Mesenchymal stem cell (in vitro differentiated cells and primary cell): Measurements from ENCODE around the gene PGAP1.

Experiments used
- DNase-seq: peaks from one replicate; pipeline ENCODE4 v3.0.0-alpha.2; 2013
- H2AFZ ChIP-seq: one replicate; pipeline ENCODE4 v1.6.1; 2013; ENCODE audit warnings: low read depth, mild to moderate bottlenecking, control low read depth, inconsistent platforms, low read length, moderate library complexity
- H2AK5ac ChIP-seq: 2 replicates; pipeline ENCODE4 v1.6.1; 2013; ENCODE audit warnings: low read length, moderate library complexity, mild to moderate bottlenecking, inconsistent platforms; ENCODE audit not compliant: severe bottlenecking
- H2BK120ac ChIP-seq: one replicate; pipeline ENCODE4 v1.6.1; 2013; ENCODE audit warnings: low read depth, mild to moderate bottlenecking, inconsistent platforms, low read length, moderate library complexity
- H2BK12ac ChIP-seq, 2 experiments: one replicate each; pipeline ENCODE4 v1.6.1; 2013; ENCODE audit warnings: inconsistent platforms in 2 of 2, low read length in 2 of 2, mild to moderate bottlenecking in 2 of 2, moderate library complexity in 2 of 2, control low read depth in 1 of 2
- H2BK15ac ChIP-seq: one replicate; pipeline ENCODE4 v1.6.1; 2013; ENCODE audit warnings: mild to moderate bottlenecking, low read depth, inconsistent platforms; ENCODE audit not compliant: poor library complexity, severe bottlenecking
- H2BK5ac ChIP-seq: 2 replicates; pipeline ENCODE4 v1.6.1; 2013; ENCODE audit warnings: low read depth, mild to moderate bottlenecking, low read length, control low read depth, inconsistent platforms; ENCODE audit not compliant: poor library complexity, severe bottlenecking
- H3K14ac ChIP-seq, 2 experiments: one replicate each; pipeline ENCODE4 v1.6.1; 2013; ENCODE audit warnings: inconsistent platforms in 2 of 2, low read length in 2 of 2, control low read depth in 1 of 2, mild to moderate bottlenecking in 1 of 2, moderate library complexity in 1 of 2
- H3K18ac ChIP-seq, 2 experiments: one replicate each; pipeline ENCODE4 v1.6.1; 2013; ENCODE audit warnings: inconsistent platforms in 2 of 2, low read length in 2 of 2, control low read depth in 1 of 2, low read depth in 1 of 2, mild to moderate bottlenecking in 1 of 2
- H3K23ac ChIP-seq, 2 experiments: one replicate each; pipeline ENCODE4 v1.6.1; 2013; ENCODE audit warnings: inconsistent platforms in 2 of 2, low read length in 2 of 2, mild to moderate bottlenecking in 2 of 2, moderate library complexity in 2 of 2, control low read depth in 1 of 2
- H3K27ac ChIP-seq: 2 replicates; pipeline ENCODE4 v1.5.1; 2013; ENCODE audit warnings: mild to moderate bottlenecking, moderate library complexity, low read length, control low read depth, inconsistent platforms; ENCODE audit not compliant: poor library complexity, severe bottlenecking
- H3K27me3 ChIP-seq, 2 experiments: 2 replicates each; pipeline versions ENCODE4 v1.6.1 to v1.7.0; 2013; ENCODE audit warnings: low read length in 2 of 2, mild to moderate bottlenecking in 2 of 2, moderate library complexity in 2 of 2, control low read depth in 1 of 2, inconsistent platforms in 1 of 2; ENCODE audit not compliant: control insufficient read depth in 1 of 2, insufficient read depth in 1 of 2
- H3K36me3 ChIP-seq, 2 experiments: 2 replicates each; pipeline versions ENCODE4 v1.6.1 to v1.7.0; 2013; ENCODE audit warnings: low read length in 2 of 2, control low read depth in 1 of 2, inconsistent platforms in 1 of 2, low read depth in 1 of 2, mild to moderate bottlenecking in 1 of 2; ENCODE audit not compliant: insufficient read depth in 2 of 2, control insufficient read depth in 1 of 2
- H3K4ac ChIP-seq, 2 experiments: one replicate each; pipeline ENCODE4 v1.6.1; 2013; ENCODE audit warnings: inconsistent platforms in 2 of 2, low read length in 2 of 2, mild to moderate bottlenecking in 2 of 2, moderate library complexity in 2 of 2, control low read depth in 1 of 2, low read depth in 1 of 2
- H3K4me1 ChIP-seq: 2 replicates; pipeline ENCODE4 v1.6.1; 2013; ENCODE audit warnings: low read depth, low read length, control low read depth; ENCODE audit not compliant: control insufficient read depth, insufficient read depth
- H3K4me2 ChIP-seq: 2 replicates; pipeline ENCODE4 v1.6.1; 2013; ENCODE audit warnings: low read length, mild to moderate bottlenecking, inconsistent platforms; ENCODE audit not compliant: poor library complexity, severe bottlenecking
- H3K4me3 ChIP-seq, 2 experiments: 2 replicates each; pipeline versions ENCODE4 v1.5.1 to v1.7.0; 2013; ENCODE audit warnings: low read length in 2 of 2, mild to moderate bottlenecking in 2 of 2, control low read depth in 1 of 2, low read depth in 1 of 2; ENCODE audit not compliant: insufficient read depth in 1 of 2
- H3K79me1 ChIP-seq: replicated peaks from 2 replicates; pipeline ENCODE4 v1.6.1; 2013; ENCODE audit warnings: mild to moderate bottlenecking, control low read depth, low read length, inconsistent platforms; ENCODE audit not compliant: poor library complexity, severe bottlenecking
- H3K9ac ChIP-seq: 2 replicates; pipeline ENCODE4 v1.7.0; 2013; ENCODE audit warnings: mild to moderate bottlenecking, low read length, moderate library complexity
- H3K9me3 ChIP-seq: 2 replicates; pipeline ENCODE4 v1.7.0; 2013; ENCODE audit warnings: mild to moderate bottlenecking, low read length; ENCODE audit not compliant: control insufficient read depth
- H4K8ac ChIP-seq: one replicate; pipeline ENCODE4 v1.6.1; 2013; ENCODE audit warnings: inconsistent platforms, mild to moderate bottlenecking, low read length, moderate library complexity
- H4K91ac ChIP-seq: one replicate; pipeline ENCODE4 v1.6.1; 2013; ENCODE audit warnings: mild to moderate bottlenecking, low read length, inconsistent platforms
- whole genome bisulfite sequencing: methylation state at CpG from one replicate; pipeline ENCODE4 v1.1.7; 2013; ENCODE audit warnings: mixed read lengths; 5-methylcytosine and 5-hydroxymethylcytosine counted together

The PGAP1 gene

DNA sequence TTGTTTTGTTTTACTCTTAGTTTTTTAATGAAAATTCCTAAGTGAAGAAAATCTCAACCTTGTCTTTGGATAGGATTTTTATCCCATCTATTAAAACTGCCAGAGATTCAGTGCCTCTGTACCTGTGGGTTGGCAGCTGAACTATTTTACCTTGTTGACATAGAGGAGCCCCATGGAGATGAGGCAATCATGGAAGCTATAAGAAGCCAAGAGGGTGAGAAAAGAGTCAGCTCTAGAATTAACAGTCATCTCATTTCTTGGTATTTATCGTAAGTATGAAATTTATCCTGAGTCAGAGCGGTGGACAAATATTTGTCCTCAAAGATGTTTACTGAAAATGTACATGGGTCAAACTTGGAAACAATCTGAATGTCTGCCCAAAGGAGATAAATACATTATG is 35.8 kb upstream of the PGAP1 start:
- H2BK12ac ChIP-seq = no peak overlapping the region
- H4K91ac ChIP-seq = no peak overlapping the region
- H2BK120ac ChIP-seq = no peak overlapping the region
- no peak overlapping the region for H3K9ac ChIP-seq
- no peaks in the 10 kb centered on the region for H3K36me3 ChIP-seq
- no peak overlapping the region for H3K4me3 ChIP-seq
- no peak overlapping the region for H3K14ac ChIP-seq
- no peaks in the 10 kb centered on the region for H3K9me3 ChIP-seq
- H3K4ac ChIP-seq = no peak overlapping the region
- no peak overlapping the region for H3K23ac ChIP-seq
- no peak overlapping the region for H3K27ac ChIP-seq
- H3K4me1 ChIP-seq = peaks cover 2% of the 10 kb centered on the region
- no peak overlapping the region for H2AK5ac ChIP-seq
- no peak overlapping the region for H2BK15ac ChIP-seq
- H4K8ac ChIP-seq = no peak overlapping the region
- no peaks in the 10 kb centered on the region for H3K27me3 ChIP-seq
- no peak overlapping the region for H2BK5ac ChIP-seq
- no peaks in the 10 kb centered on the region for H3K79me1 ChIP-seq
- no peak overlapping the region for H2AFZ ChIP-seq
- DNase-seq = no peak
- 100% methylated on average over 2 of the region's 2 CpGs for WGBS
- H3K4me2 ChIP-seq = no peak overlapping the region
- no peak overlapping the region for H3K18ac ChIP-seq

DNA sequence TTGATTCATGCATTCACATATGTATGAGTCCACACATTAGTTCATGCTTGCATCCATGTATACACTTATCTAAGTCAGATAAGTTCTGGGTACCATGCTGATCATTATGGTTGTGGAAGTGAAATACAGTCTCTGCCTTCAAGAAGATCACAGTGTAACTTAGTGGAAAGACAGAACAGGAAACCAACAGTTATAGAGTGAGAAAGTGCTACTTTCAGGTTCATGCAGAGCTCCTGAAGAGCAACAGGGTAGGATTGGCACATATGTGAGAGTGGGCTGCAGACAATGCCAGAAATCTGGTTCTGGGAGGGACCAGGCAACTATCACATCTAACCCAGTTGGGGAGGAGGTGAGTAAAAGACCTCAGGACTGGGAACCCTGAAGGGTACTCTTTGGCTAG is 35.4 kb upstream of the PGAP1 start:
- no peak overlapping the region for H2AK5ac ChIP-seq
- H3K4me2 ChIP-seq = no peak overlapping the region
- H3K36me3 ChIP-seq = no peaks in the 10 kb centered on the region
- H4K8ac ChIP-seq = no peak overlapping the region
- H2BK15ac ChIP-seq = no peak overlapping the region
- no peaks in the 10 kb centered on the region for H3K79me1 ChIP-seq
- H3K9me3 ChIP-seq = no peaks in the 10 kb centered on the region
- no peak overlapping the region for H3K14ac ChIP-seq
- no peak overlapping the region for H3K4ac ChIP-seq
- DNase-seq = no peak
- no peak overlapping the region for H3K27ac ChIP-seq
- no peak overlapping the region for H3K18ac ChIP-seq
- H2BK120ac ChIP-seq = no peak overlapping the region
- no peaks in the 10 kb centered on the region for H3K27me3 ChIP-seq
- H3K4me1 ChIP-seq = no peaks in the 10 kb centered on the region
- no peak overlapping the region for H2AFZ ChIP-seq
- H3K23ac ChIP-seq = no peak overlapping the region
- no peak overlapping the region for H2BK12ac ChIP-seq
- H3K4me3 ChIP-seq = no peak overlapping the region
- no peak overlapping the region for H2BK5ac ChIP-seq
- H3K9ac ChIP-seq = no peak overlapping the region
- no peak overlapping the region for H4K91ac ChIP-seq

- Histone ChIP-seq H3K9ac (no peak overlapping the region), H3K4me1 (no peaks in the 10 kb centered on the region), H3K4me2 (no peak overlapping the region), H3K9me3 (no peaks in the 10 kb centered on the region), H2BK15ac (no peak overlapping the region), H4K91ac (no peak overlapping the region), H2BK120ac (no peak overlapping the region), H2BK12ac (no peak overlapping the region), H3K27ac (no peak overlapping the region), H3K79me1 (no peaks in the 10 kb centered on the region), H4K8ac (no peak overlapping the region), H3K23ac (no peak overlapping the region), H3K4ac (no peak overlapping the region), H2AFZ (no peak overlapping the region), H3K14ac (no peak overlapping the region), H3K18ac (peak overlapping the region in 1 of 2 experiments; percentile 12), H2BK5ac (no peak overlapping the region), H3K36me3 (no peaks in the 10 kb centered on the region), H3K27me3 (no peaks in the 10 kb centered on the region), H3K4me3 (no peak overlapping the region), H2AK5ac (no peak overlapping the region)
- WGBS = 97% methylated on average over 2 of the region's 3 CpGs
- peak; percentile 70 for DNase-seq
Observed at GRCh38 chr2:196959734-196960338, 33.3 kb upstream of the PGAP1 start.

DNA sequence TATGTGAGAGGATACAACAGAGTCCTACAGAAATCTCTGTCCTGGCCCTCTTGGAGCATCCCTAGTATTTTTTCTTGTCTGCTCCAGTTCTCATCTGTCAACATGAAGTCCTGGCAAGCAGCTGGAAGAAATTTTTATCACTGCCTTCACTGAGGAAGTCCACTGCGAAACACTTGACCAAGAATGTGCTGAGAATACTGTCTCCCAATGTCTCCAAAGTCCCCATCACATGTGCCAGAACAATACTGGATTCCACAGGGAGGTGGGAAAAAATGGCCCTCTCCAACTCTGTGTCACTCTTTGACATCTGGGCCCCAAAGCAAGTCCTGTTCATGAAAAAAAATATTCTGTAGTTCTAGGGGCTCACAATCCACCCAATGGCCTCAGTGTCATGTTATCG is 32.8 kb upstream of the PGAP1 start:
- no peak overlapping the region for H3K9ac ChIP-seq
- H3K4me2 ChIP-seq = no peak overlapping the region
- no peak overlapping the region for H3K14ac ChIP-seq
- H3K23ac ChIP-seq = no peak overlapping the region
- H3K4me3 ChIP-seq = no peak overlapping the region
- no peak overlapping the region for H3K4ac ChIP-seq
- no peak overlapping the region for H2AFZ ChIP-seq
- H2BK120ac ChIP-seq = no peak overlapping the region
- no peak overlapping the region for H4K91ac ChIP-seq
- H2BK15ac ChIP-seq = no peak overlapping the region
- H2AK5ac ChIP-seq = no peak overlapping the region
- no peaks in the 10 kb centered on the region for H3K4me1 ChIP-seq
- H2BK5ac ChIP-seq = no peak overlapping the region
- 93% methylated on average over 1 of the region's 2 CpGs for WGBS
- no peaks in the 10 kb centered on the region for H3K36me3 ChIP-seq
- no peak overlapping the region for H3K18ac ChIP-seq
- no peaks in the 10 kb centered on the region for H3K9me3 ChIP-seq
- no peaks in the 10 kb centered on the region for H3K79me1 ChIP-seq
- no peaks in the 10 kb centered on the region for H3K27me3 ChIP-seq
- no peak overlapping the region for H3K27ac ChIP-seq
- no peak for DNase-seq
- H4K8ac ChIP-seq = no peak overlapping the region
- H2BK12ac ChIP-seq = no peak overlapping the region
